Measurements from ENCODE around the gene MYO3B. TPM values are rescaled to one million over a fixed set of nuclear protein-coding genes. Genes with fewer than 3 reads are reported as not detected.

MYO3B gene
- total RNA-seq, 1 experiment from 2014 or later = 0.63 TPM

DNA sequence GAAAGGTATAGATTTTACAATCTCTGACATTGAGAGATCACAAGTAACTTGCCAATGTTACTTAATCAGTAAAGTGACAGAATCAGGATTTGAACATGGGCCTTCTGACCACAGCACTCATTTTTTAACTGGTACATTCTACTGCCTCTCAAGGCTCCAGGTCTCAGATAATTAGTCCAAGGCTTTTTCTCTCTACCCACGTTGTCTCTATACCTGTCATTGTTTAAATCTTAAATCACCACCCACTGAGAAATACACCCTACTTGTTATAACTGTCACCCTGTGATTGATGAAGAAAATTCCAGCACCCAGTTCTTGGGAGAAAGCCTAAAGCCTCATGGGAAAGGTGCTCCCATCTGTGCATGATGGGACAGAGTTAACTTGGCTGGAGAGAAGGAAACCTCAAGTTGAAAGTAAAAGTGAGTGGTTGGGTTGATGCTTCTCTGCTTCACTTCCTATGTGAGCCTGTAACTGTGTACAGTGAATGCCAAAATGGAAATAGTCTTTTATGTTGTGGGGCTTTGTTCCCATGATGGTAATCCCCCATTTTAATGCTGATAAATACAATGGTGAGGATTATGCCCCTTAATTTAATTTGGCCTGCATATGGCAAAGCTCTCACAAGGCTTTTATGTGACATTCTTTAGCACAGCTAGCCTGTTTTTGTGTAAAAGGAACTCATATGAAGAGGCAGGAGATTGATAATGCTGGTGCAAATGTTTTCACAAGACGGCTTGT is 347.1 kb downstream of the MYO3B start:
- Histone ChIP-seq H3K14ac (ENCODE audit: insufficient read depth, low read length) (no peak overlapping the region), H3K27ac (ENCODE audit: insufficient read length, low read depth, low read length) (no peak overlapping the region), H4K20me1 (ENCODE audit: control insufficient read depth, insufficient read depth, insufficient read length) (no peaks in the 10 kb centered on the region), H2BK20ac (ENCODE audit: low read depth, low read length, poor library complexity, severe bottlenecking) (no peak overlapping the region), H3K79me2 (ENCODE audit: insufficient read depth, low read length) (no peaks in the 10 kb centered on the region), H2AFZ (ENCODE audit: low read length) (no peak overlapping the region), H3K4me1 (ENCODE audit: insufficient read depth, low read length) (no peaks in the 10 kb centered on the region), H3K9ac (ENCODE audit: extremely low read depth, insufficient read length, low read length) (no peak overlapping the region), H3K27me3 (ENCODE audit: insufficient read depth, low read length) (no peaks in the 10 kb centered on the region), H3K9me3 (ENCODE audit: control insufficient read depth, low read depth, low read length) (no peaks in the 10 kb centered on the region), H2BK5ac (ENCODE audit: insufficient read length, low read length) (no peak overlapping the region), H2AK5ac (ENCODE audit: insufficient read length, low read length) (no peak overlapping the region), H3K23me2 (ENCODE audit: insufficient read length, low read depth, low read length, poor library complexity, severe bottlenecking) (no peaks in the 10 kb centered on the region), H4K5ac (ENCODE audit: insufficient read length, low read depth, low read length) (no peak overlapping the region), H3K23ac (ENCODE audit: insufficient read length, low read depth, low read length) (no peak overlapping the region), H4K8ac (replicated peaks; ENCODE audit: insufficient read length, low read depth, low read length) (no peak overlapping the region), H4K91ac (ENCODE audit: insufficient read length, low read depth, low read length) (no peak overlapping the region), H3K18ac (ENCODE audit: insufficient read length, low read depth, low read length) (no peak overlapping the region), H2BK12ac (ENCODE audit: insufficient read length, low read depth, low read length) (no peak overlapping the region), H2BK15ac (ENCODE audit: low read depth, low read length) (no peak overlapping the region), H2BK120ac (ENCODE audit: low read depth, low read length, poor library complexity, severe bottlenecking) (no peak overlapping the region), H3K4me2 (ENCODE audit: insufficient read depth, insufficient read length, low read length) (no peak overlapping the region), H3K56ac (ENCODE audit: insufficient read length, low read depth, low read length) (no peak overlapping the region), H3K4ac (ENCODE audit: low read depth, low read length) (no peak overlapping the region), H3T11ph (ENCODE audit: low read length) (no peak overlapping the region), H3K79me1 (ENCODE audit: insufficient read depth, low read depth, low read length, poor library complexity, severe bottlenecking) (no peaks in the 10 kb centered on the region)
- Mint-ChIP-seq H3K4me1 (peaks cover 15% of the 10 kb centered on the region in 2 experiments), H3K4me3 (no peak overlapping the region), H3K27ac (no peak overlapping the region), H3K27me3 (ENCODE audit: low read depth) (peaks cover 2% of the 10 kb centered on the region; the same call in 1 of the 2 replicates), H3K9me3 (no peaks in the 10 kb centered on the region), H3K36me3 (ENCODE audit: insufficient read depth in 1 of 3, low read depth in 3 of 3) (0 out of 7 replicates have a peak, but pooled peaks cover 0 to 2% (median 0%) of the 10 kb centered on the region in 3 experiments)
- no CpG with 5 or more reads among the region's 2 CpGs for WGBS (ENCODE audit: extremely low coverage, insufficient read length, low lambda C conversion rate)
- TF ChIP-seq, protein P1, sequence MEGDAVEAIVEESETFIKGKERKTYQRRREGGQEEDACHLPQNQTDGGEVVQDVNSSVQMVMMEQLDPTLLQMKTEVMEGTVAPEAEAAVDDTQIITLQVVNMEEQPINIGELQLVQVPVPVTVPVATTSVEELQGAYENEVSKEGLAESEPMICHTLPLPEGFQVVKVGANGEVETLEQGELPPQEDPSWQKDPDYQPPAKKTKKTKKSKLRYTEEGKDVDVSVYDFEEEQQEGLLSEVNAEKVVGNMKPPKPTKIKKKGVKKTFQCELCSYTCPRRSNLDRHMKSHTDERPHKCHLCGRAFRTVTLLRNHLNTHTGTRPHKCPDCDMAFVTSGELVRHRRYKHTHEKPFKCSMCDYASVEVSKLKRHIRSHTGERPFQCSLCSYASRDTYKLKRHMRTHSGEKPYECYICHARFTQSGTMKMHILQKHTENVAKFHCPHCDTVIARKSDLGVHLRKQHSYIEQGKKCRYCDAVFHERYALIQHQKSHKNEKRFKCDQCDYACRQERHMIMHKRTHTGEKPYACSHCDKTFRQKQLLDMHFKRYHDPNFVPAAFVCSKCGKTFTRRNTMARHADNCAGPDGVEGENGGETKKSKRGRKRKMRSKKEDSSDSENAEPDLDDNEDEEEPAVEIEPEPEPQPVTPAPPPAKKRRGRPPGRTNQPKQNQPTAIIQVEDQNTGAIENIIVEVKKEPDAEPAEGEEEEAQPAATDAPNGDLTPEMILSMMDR (conservative IDR thresholded peaks at IDR 0.05) = no peak
- DNase-seq = no peak

All from H9 (cell line).